H1 (cell line): Measurements from ENCODE around the gene PLXDC2. TPM values are rescaled to one million over a fixed set of nuclear protein-coding genes. Genes with fewer than 3 reads are reported as not detected.

ENCODE experiments used
- POLR2AphosphoS5 ChIP-seq: IDR thresholded peaks from 2 replicates; pipeline ENCODE4 v1.6.1; 2011; ENCODE audit warnings: low read depth, low read length
- SP1 ChIP-seq: IDR thresholded peaks from 2 replicates; pipeline ENCODE4 v1.6.1; 2011; ENCODE audit warnings: low read depth, low read length
- SUZ12 ChIP-seq: fragments of 200-600 bp; sonication (generic); IDR thresholded peaks from 2 replicates; pipeline ENCODE4 v1.6.1; 2012; ENCODE audit warnings: mild to moderate bottlenecking, inconsistent platforms, low read length, moderate library complexity, mixed read lengths
- polyA plus RNA-seq, 7 experiments: library from polyadenylated mRNA; depleted of rRNA in 3 of 7; stranded (reverse) in 5 of 7; unstranded in 2 of 7; fragments of >200 nt in 5 of 7; fragments of 200-250 nt in 2 of 7; gene quantifications; 1 replicate in 5 of 7; 2 replicates in 1 of 7; 4 replicates in 1 of 7; pipeline versions ENCODE4 v1.2.1 to v1.2.3, GENCODE V29; 2011 to 2013; ENCODE audit warnings: missing spikeins in 2 of 7, mixed read lengths in 2 of 7
- total RNA-seq: library from RNA; stranded (reverse); fragmentation: NEBNext Ultra II Directional; extraction: Animal tissue kit (Norgen Biotek cat#: 25700); gene quantifications from 2 replicates; pipeline ENCODE4 v1.2.1, GENCODE V29; 2021

PLXDC2 gene
- total and polyA plus RNA-seq, 2 of the 8 experiments (the other 6 are each of a cell fraction or from before 2014, with no cell fraction given) = 23.0 to 40.5 TPM

GRCh38 chr10:20215547-20216152 is 399.4 kb downstream of the PLXDC2 start (continued):
- TF ChIP-seq SP1 (no peak; the same call in 1 of the 2 replicates), POLR2AphosphoS5 (peak; percentile 34; the same call in 1 of the 2 replicates), SUZ12 (no peak)
